ENCODE results near the gene PPP1R14D. TPM values are rescaled to one million over a fixed set of nuclear protein-coding genes. Genes with fewer than 3 reads are reported as not detected.

The PPP1R14D gene
- total RNA-seq, 1 experiment from 2014 or later, result 0.64 TPM

GRCh38 chr15:40796512-40796911 is 32.0 kb downstream of the PPP1R14D start:
- Histone ChIP-seq H3K4me3 (ENCODE audit: low read depth in 2 of 2, low read length in 2 of 2) (no peak overlapping the region), H3K4me1 (ENCODE audit: control insufficient read depth, insufficient read depth, low read length) (peaks cover 9% of the 10 kb centered on the region), H3K27me3 (ENCODE audit: control insufficient read depth, insufficient read depth, low read length) (no peaks in the 10 kb centered on the region), H3K36me3 (ENCODE audit: control insufficient read depth, insufficient read depth, low read length) (no peaks in the 10 kb centered on the region), H3K9me3 (ENCODE audit: control insufficient read depth, insufficient read depth, low read depth, low read length) (no peaks in the 10 kb centered on the region), H3K27ac (ENCODE audit: low read length) (no peak overlapping the region)
- POLR2A ChIA-PET, result no interaction called here
- ATAC-seq (no peak), DNase-seq (ENCODE audit: low read depth, low spot score) (no peak)
- CTCF ChIA-PET, result interaction anchor here (0.6 kb wide), 1 partner anchor 83 kb away, joined by 6 read pairs; no protein-coding TSS in a partner anchor
- in situ Hi-C loops (cut with HindIII; ENCODE audit: low pct_unique_long_range_greater_than_20kb, low sequenced_read_pairs) (loop anchor here (25.0 kb wide), 1 partner anchor 159 kb away; no protein-coding TSS in a partner anchor), intact Hi-C loops (cut with micrococcal nuclease; ENCODE audit: unreplicated experiment) (no loop called here)
- TF ChIP-seq CTCF (IDR thresholded peaks at IDR 0.05) (no peak), SIN3A (IDR thresholded peaks at IDR 0.05; ENCODE audit: borderline replicate concordance, insufficient read depth, low read depth, low read length) (no peak), REST (IDR thresholded peaks at IDR 0.05; ENCODE audit: insufficient read depth in 1 of 2, low read depth in 2 of 2, low read length in 1 of 2) (no peak), POLR2AphosphoS5 (IDR thresholded peaks at IDR 0.05; ENCODE audit: low read depth, low read length) (no peak), TCF7L2 (IDR thresholded peaks at IDR 0.05; ENCODE audit: low read depth, low read length) (no peak)
- no TSS peak for BruUV-seq (replicated peaks)

- intact Hi-C loops (cut with micrococcal nuclease; ENCODE audit: unreplicated experiment), result no loop called here
- no TSS peak for BruUV-seq (replicated peaks)
- H3K36me3 ChIP-seq (ENCODE audit: control insufficient read depth, insufficient read depth, low read length), result no peaks in the 10 kb centered on the region
- CTCF ChIA-PET, result interaction anchor here (0.6 kb wide), 1 partner anchor 210 kb away, joined by 3 read pairs; no protein-coding TSS in a partner anchor
- no peak overlapping the region for H3K4me3 ChIP-seq (ENCODE audit: low read depth in 2 of 2, low read length in 2 of 2)
- H3K9me3 ChIP-seq (ENCODE audit: control insufficient read depth, insufficient read depth, low read depth, low read length), result no peaks in the 10 kb centered on the region
- in situ Hi-C loops (cut with HindIII; ENCODE audit: low pct_unique_long_range_greater_than_20kb, low sequenced_read_pairs), result loop anchor here (25.0 kb wide), 1 partner anchor 159 kb away; no protein-coding TSS in a partner anchor
- DNase-seq (ENCODE audit: low read depth, low spot score) (no peak), ATAC-seq (no peak)
- POLR2A ChIA-PET, result interaction anchor here (0.5 kb wide), 1 partner anchor 211 kb away, joined by 10 read pairs; no protein-coding TSS in a partner anchor
- H3K4me1 ChIP-seq (ENCODE audit: control insufficient read depth, insufficient read depth, low read length), result peaks cover 9% of the 10 kb centered on the region
- TF ChIP-seq REST (IDR thresholded peaks at IDR 0.05; ENCODE audit: insufficient read depth in 1 of 2, low read depth in 2 of 2, low read length in 1 of 2) (no peak), POLR2AphosphoS5 (IDR thresholded peaks at IDR 0.05; ENCODE audit: low read depth, low read length) (no peak), TCF7L2 (IDR thresholded peaks at IDR 0.05; ENCODE audit: low read depth, low read length) (no peak), SIN3A (IDR thresholded peaks at IDR 0.05; ENCODE audit: borderline replicate concordance, insufficient read depth, low read depth, low read length) (no peak), CTCF (IDR thresholded peaks at IDR 0.05) (no peak)
- no peak overlapping the region for H3K27ac ChIP-seq (ENCODE audit: low read length)
- H3K27me3 ChIP-seq (ENCODE audit: control insufficient read depth, insufficient read depth, low read length), result no peaks in the 10 kb centered on the region
Measured at GRCh38 chr15:40796041-40796440, 32.5 kb downstream of the PPP1R14D start.
